Thoracic aorta (tissue), 2 donors: Measurements from ENCODE around the gene FAM107B. TPM values are rescaled to one million over a fixed set of nuclear protein-coding genes. Genes with fewer than 3 reads are reported as not detected.
"Not testable (repeated sequence)": the region's sequence is repeated elsewhere in the genome, so short reads cannot be mapped to it uniquely, and the experiment has no call there.

ENCODE experiments used
- ATAC-seq: fragments of 150-250 bp; one replicate; pipeline ENCODE4 v1.8.0; 2017; ENCODE audit warnings: low read depth; ENCODE audit not compliant: insufficient number of reproducible peaks, low FRiP score
- DNase-seq: peaks from one replicate; pipeline ENCODE4 v3.0.0-alpha.2; 2020; ENCODE audit warnings: low spot score
- H3K27ac ChIP-seq, 2 donors: fragments of 200-600 bp; sonication (generic); 1 replicate in 1 of 2; 2 replicates in 1 of 2; pipeline ENCODE4 v1.5.1; 2016; ENCODE audit warnings: mild to moderate bottlenecking in 2 of 2, moderate library complexity in 2 of 2
- H3K27me3 ChIP-seq: fragments of 200-600 bp; sonication (generic); replicated peaks from 2 replicates; pipeline ENCODE4 v1.6.0; 2016; ENCODE audit warnings: mild to moderate bottlenecking; ENCODE audit not compliant: insufficient read depth
- H3K36me3 ChIP-seq: fragments of 200-600 bp; sonication (generic); one replicate; pipeline ENCODE4 v1.5.1; 2016
- H3K4me1 ChIP-seq, 2 donors: fragments of 200-600 bp; sonication (generic); 1 replicate in 1 of 2; 2 replicates in 1 of 2; pipeline versions ENCODE4 v1.5.1 to v1.6.0; 2016; ENCODE audit warnings: low read depth in 2 of 2, mild to moderate bottlenecking in 1 of 2; ENCODE audit not compliant: control insufficient read depth in 1 of 2
- H3K4me3 ChIP-seq: fragments of 200-600 bp; sonication (generic); 2 replicates; pipeline ENCODE4 v1.5.1; 2016; ENCODE audit warnings: mild to moderate bottlenecking
- H3K9me3 ChIP-seq: fragments of 200-600 bp; sonication (generic); 2 replicates; pipeline ENCODE4 v1.5.1; 2016
- CTCF ChIP-seq: fragments of 200-600 bp; sonication (generic); IDR thresholded peaks from one replicate; pipeline ENCODE4 v1.5.1; 2019; ENCODE audit warnings: antibody characterized with exemption
- total RNA-seq, 2 donors: library from RNA; depleted of rRNA; stranded (reverse); fragments of >200 nt; gene quantifications; one replicate each; pipeline versions ENCODE4 v1.1.0 to v1.2.3, GENCODE V29; 2016

Gene FAM107B
- total RNA-seq, 2 donors from 2014 or later = 33.6 to 50.6 TPM

- DNase-seq (no peak), ATAC-seq (no peak)
- no peaks in the 10 kb centered on the region for H3K36me3 ChIP-seq
- no peaks in the 10 kb centered on the region for H3K9me3 ChIP-seq
- no peak for TF ChIP-seq CTCF
- no peaks in the 10 kb centered on the region for H3K4me1 ChIP-seq
- no peak overlapping the region for H3K27ac ChIP-seq
- H3K4me3 ChIP-seq = no peak overlapping the region
- no peaks in the 10 kb centered on the region for H3K27me3 ChIP-seq
These were observed 78.7 kb downstream of the FAM107B start for GRCh38 chr10:14695847-14696480.

DNA sequence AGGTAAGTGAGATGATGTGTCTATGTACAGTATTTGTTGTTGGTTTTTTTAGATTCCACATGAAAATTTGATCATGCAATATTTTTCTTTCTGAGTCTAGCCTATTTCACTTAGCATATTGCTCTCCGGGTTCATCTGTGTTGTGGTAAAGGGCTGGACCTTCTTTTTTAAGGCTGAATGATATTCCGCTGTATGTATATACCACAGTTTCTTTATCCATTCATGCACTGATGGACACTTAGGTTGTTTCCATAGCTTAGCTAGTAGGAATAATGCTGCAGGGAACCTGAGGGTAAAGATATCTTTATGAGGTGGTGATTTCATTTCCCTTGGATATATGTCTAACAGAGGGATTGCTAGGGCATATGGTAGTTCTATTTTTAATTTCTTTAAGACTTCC lies 80.8 kb downstream of the FAM107B start:
- H3K9me3 ChIP-seq = no peaks in the 10 kb centered on the region
- H3K27me3 ChIP-seq = no peaks in the 10 kb centered on the region
- ATAC-seq (no peak), DNase-seq (no peak)
- H3K36me3 ChIP-seq = no peaks in the 10 kb centered on the region
- no peak for TF ChIP-seq CTCF
- no peaks in the 10 kb centered on the region for H3K4me1 ChIP-seq
- H3K27ac ChIP-seq = no peak overlapping the region
- H3K4me3 ChIP-seq = no peak overlapping the region

DNA sequence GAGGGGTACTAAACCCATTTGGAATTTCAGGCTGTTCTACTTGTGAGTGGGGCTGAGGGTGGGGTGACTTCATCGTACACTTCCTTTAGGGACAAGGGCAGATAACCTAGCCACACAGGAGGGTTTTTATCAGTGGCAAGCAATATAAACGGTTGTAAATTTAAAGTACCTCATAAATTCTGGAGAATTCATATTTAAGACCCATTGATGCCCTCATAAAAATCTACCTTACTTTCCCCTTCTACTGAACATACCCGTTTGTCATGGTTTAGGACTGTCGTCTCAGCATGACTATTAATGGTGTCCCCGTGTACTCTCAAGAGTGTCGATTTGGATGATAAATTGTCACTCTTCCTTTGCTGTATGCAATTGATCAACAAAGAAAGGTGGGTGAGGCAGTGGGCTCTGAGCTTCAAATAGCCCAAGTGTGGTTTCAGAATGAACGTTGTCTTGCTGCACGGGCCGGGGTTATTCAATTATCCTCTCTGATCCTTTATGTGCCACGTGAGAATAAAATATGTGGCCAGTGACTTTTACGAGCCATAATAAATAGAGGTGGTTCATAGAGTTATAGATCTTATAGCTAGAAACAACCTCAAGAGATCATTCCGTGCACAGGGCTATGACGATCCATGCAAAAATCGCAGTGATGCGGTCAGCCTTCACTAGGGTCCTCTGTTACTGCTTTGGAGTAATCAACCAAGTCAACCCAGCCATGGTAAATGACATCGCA lies 82.2 kb downstream of the FAM107B start:
- Histone ChIP-seq H3K27ac (no peak overlapping the region), H3K36me3 (no peaks in the 10 kb centered on the region), H3K27me3 (no peaks in the 10 kb centered on the region), H3K9me3 (no peaks in the 10 kb centered on the region), H3K4me1 (no peaks in the 10 kb centered on the region), H3K4me3 (no peak overlapping the region)
- no peak for TF ChIP-seq CTCF
- ATAC-seq (no peak), DNase-seq (no peak)

GRCh38 chr10:14691359-14691758 lies 83.3 kb downstream of the FAM107B start:
- Histone ChIP-seq H3K9me3 (no peaks in the 10 kb centered on the region), H3K27ac (no peak overlapping the region), H3K4me1 (no peaks in the 10 kb centered on the region), H3K27me3 (no peaks in the 10 kb centered on the region), H3K4me3 (no peak overlapping the region), H3K36me3 (no peaks in the 10 kb centered on the region)
- DNase-seq (no peak), ATAC-seq (no peak)
- no peak for TF ChIP-seq CTCF

- H3K4me3 ChIP-seq = no peak overlapping the region
- no peaks in the 10 kb centered on the region for H3K4me1 ChIP-seq
- no peak for DNase-seq
- no peaks in the 10 kb centered on the region for H3K36me3 ChIP-seq
- no peaks in the 10 kb centered on the region for H3K9me3 ChIP-seq
- ATAC-seq = no peak
- TF ChIP-seq CTCF = no peak
- H3K27ac ChIP-seq = no peak overlapping the region
- H3K27me3 ChIP-seq = no peaks in the 10 kb centered on the region
These were observed 86.1 kb downstream of the FAM107B start for GRCh38 chr10:14688606-14689005.

DNA sequence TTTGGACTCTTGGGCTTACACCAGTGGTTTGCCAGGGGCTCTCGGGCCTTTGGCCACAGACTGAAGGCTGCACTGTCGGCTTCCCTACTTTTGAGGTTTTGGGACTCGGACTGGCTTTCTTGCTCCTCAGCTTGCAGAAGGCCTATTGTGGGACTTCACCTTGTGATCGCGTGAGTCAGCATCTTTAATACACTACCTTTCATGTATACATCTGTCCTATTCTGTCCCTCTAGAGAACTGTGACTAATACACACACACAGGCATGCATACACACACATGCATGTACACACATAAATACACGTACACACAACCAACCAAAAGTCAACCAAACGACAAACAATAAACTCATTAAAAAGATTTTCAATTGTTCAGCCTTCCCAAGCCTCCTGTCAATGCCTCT lies 86.5 kb downstream of the FAM107B start:
- not testable (repeated sequence) for H3K27me3 ChIP-seq, H3K36me3 ChIP-seq, H3K27ac ChIP-seq, ATAC-seq, H3K4me3 ChIP-seq, H3K9me3 ChIP-seq, H3K4me1 ChIP-seq, DNase-seq
